Measurements from ENCODE around the gene IRX1.

The IRX1 gene

GRCh38 chr5:3595006-3595961 is at the start of gene IRX1:
Gene IRX1, plus strand, starts transcription at chr5:3595832. Its CDS starts 274 bp downstream, at chr5:3596106.
- no peak for DNase-seq

- no peak for DNase-seq
These were observed 49.6 kb upstream of the IRX1 start for GRCh38 chr5:3546028-3546427.

- DNase-seq, result no peak
These were observed 31.5 kb upstream of the IRX1 start for GRCh38 chr5:3564116-3564515.

GRCh38 chr5:3564827-3565518 is 30.7 kb upstream of the IRX1 start:
- no peak for DNase-seq

- no peak for DNase-seq
These were observed 10.7 kb upstream of the IRX1 start for GRCh38 chr5:3584724-3585531.

GRCh38 chr5:3590161-3590966 is 5.3 kb upstream of the IRX1 start:
- no peak for DNase-seq

- no peak for DNase-seq
These were observed 4.4 kb upstream of the IRX1 start for GRCh38 chr5:3590967-3591900.

- DNase-seq, result no peak
These were observed 3.3 kb upstream of the IRX1 start for GRCh38 chr5:3592298-3592697.

- DNase-seq, result no peak
These were observed 1.7 kb upstream of the IRX1 start for GRCh38 chr5:3593771-3594509.

GRCh38 chr5:3594510-3595005 is 1.1 kb upstream of the IRX1 start:
- no peak for DNase-seq

- no peak for DNase-seq
These were observed 711 bp downstream of the IRX1 start for GRCh38 chr5:3596261-3596825.

- no peak for DNase-seq
These were observed 1.2 kb downstream of the IRX1 start for GRCh38 chr5:3596857-3597166.

- DNase-seq, result no peak
These were observed 1.8 kb downstream of the IRX1 start for GRCh38 chr5:3597167-3598007.

- DNase-seq, result no peak
These were observed 2.6 kb downstream of the IRX1 start for GRCh38 chr5:3598207-3598606.

- no peak for DNase-seq
These were observed 3.2 kb downstream of the IRX1 start for GRCh38 chr5:3598769-3599211.

- DNase-seq, result no peak
These were observed 3.8 kb downstream of the IRX1 start for GRCh38 chr5:3599226-3600105.

- DNase-seq, result no peak
These were observed 4.8 kb downstream of the IRX1 start for GRCh38 chr5:3600106-3601060.
